GM12801 (cell line): ENCODE results near the gene MRPL11.

Experiments
- CTCF ChIP-seq: IDR thresholded peaks from one replicate; pipeline ENCODE4 v1.5.1; 2011; ENCODE audit warnings: control low read depth; ENCODE audit not compliant: insufficient read length; ENCODE audit errors: extremely low read depth

Gene MRPL11

GRCh38 chr11:66409226-66409625 is 29.4 kb downstream of the MRPL11 start:
- no peak for TF ChIP-seq CTCF

- TF ChIP-seq CTCF, result peak; percentile 94
These were observed 30.0 kb downstream of the MRPL11 start for GRCh38 chr11:66408488-66409214.

GRCh38 chr11:66407651-66408050 is 31.0 kb downstream of the MRPL11 start:
- no peak for TF ChIP-seq CTCF

GRCh38 chr11:66393954-66394353 is 44.7 kb downstream of the MRPL11 start:
- no peak for TF ChIP-seq CTCF

- no peak for TF ChIP-seq CTCF
These were observed 47.3 kb downstream of the MRPL11 start for GRCh38 chr11:66391322-66391721.

GRCh38 chr11:66388780-66389386 is 49.8 kb downstream of the MRPL11 start:
- TF ChIP-seq CTCF, result no peak

- TF ChIP-seq CTCF, result peak; percentile 57
These were observed 52.2 kb downstream of the MRPL11 start for GRCh38 chr11:66386171-66387069.
